SK-N-SH (cell line): Measurements from ENCODE around the gene TTC31. TPM values are rescaled to one million over a fixed set of nuclear protein-coding genes. Genes with fewer than 3 reads are reported as not detected.

Experiments used
- CTCF ChIA-PET: fragments of 300-600, 350-600 bp; formaldehyde crosslinking; extraction: SDS; loops from one replicate; lab custom pipeline; 2021; lab: Yijun Ruan, JAX
- POLR2A ChIA-PET: fragments of 350-600 bp; sonication (Branson Sonifier 250); formaldehyde crosslinking; extraction: SDS; loops from one replicate; lab custom pipeline; 2020; ENCODE audit warnings: antibody characterized with exemption, inconsistent platforms; lab: Yijun Ruan, JAX
- DNase-seq: peaks from one replicate; pipeline ENCODE4 v3.0.0; 2012
- H2AFZ ChIP-seq: fragments of 200-600 bp; sonication (generic); 2 replicates; pipeline ENCODE4 v1.8.1; 2016; ENCODE audit warnings: antibody characterized with exemption, mild to moderate bottlenecking, low read depth
- H3F3A ChIP-seq: fragments of 200-600 bp; sonication (generic); replicated peaks from 2 replicates; pipeline ENCODE3; 2016; ENCODE audit warnings: antibody characterized with exemption, mild to moderate bottlenecking; ENCODE audit not compliant: insufficient read depth
- H3K27ac ChIP-seq, 2 experiments: fragments of 200-500 bp in 1 of 2; fragments of 200-600 bp in 1 of 2; sonication (Bioruptor generic) in 1 of 2; sonication (generic), shearing (Covaris generic) in 1 of 2; 2 replicates each; pipeline versions ENCODE4 v1.5.1 to v1.6.1; 2014 to 2016; ENCODE audit warnings: low read depth in 2 of 2, inconsistent platforms in 1 of 2, low read length in 1 of 2, mild to moderate bottlenecking in 1 of 2, mixed read lengths in 1 of 2
- H3K27me3 ChIP-seq: fragments of 200-600 bp; sonication (generic), shearing (Covaris generic); 2 replicates; pipeline ENCODE4 v1.6.1; 2016; ENCODE audit warnings: mixed run types; ENCODE audit not compliant: insufficient read depth
- H3K36me3 ChIP-seq, 2 experiments: fragments of 200-500 bp in 1 of 2; fragments of 200-600 bp in 1 of 2; sonication (Bioruptor generic) in 1 of 2; sonication (generic) in 1 of 2; replicated peaks in 1 of 2; 2 replicates each; pipeline versions ENCODE3 to v1.5.1; 2014 to 2016; ENCODE audit warnings: low read length in 1 of 2, mild to moderate bottlenecking in 1 of 2; ENCODE audit not compliant: insufficient read depth in 2 of 2, control insufficient read depth in 1 of 2
- H3K4me1 ChIP-seq, 2 experiments: fragments of 200-500 bp in 1 of 2; fragments of 200-600 bp in 1 of 2; sonication (Bioruptor generic) in 1 of 2; sonication (generic), shearing (Covaris generic) in 1 of 2; 2 replicates each; pipeline versions ENCODE4 v1.5.1 to v1.6.1; 2014 to 2016; ENCODE audit warnings: low read depth in 1 of 2, low read length in 1 of 2, mixed run types in 1 of 2; ENCODE audit not compliant: insufficient read depth in 2 of 2, control insufficient read depth in 1 of 2
- H3K4me2 ChIP-seq: fragments of 200-600 bp; sonication (generic), shearing (Covaris generic); 2 replicates; pipeline ENCODE4 v1.6.1; 2017; ENCODE audit warnings: mixed run types
- H3K4me3 ChIP-seq, 2 experiments: fragments of 200-500 bp in 1 of 2; fragments of 200-600 bp in 1 of 2; sonication (Bioruptor generic) in 1 of 2; sonication (generic), shearing (Covaris generic) in 1 of 2; 2 replicates each; pipeline versions ENCODE4 v1.5.1 to v1.8.1; 2014 to 2016; ENCODE audit warnings: low read depth in 2 of 2, inconsistent platforms in 1 of 2, low read length in 1 of 2, mild to moderate bottlenecking in 1 of 2, mixed read lengths in 1 of 2, moderate library complexity in 1 of 2
- H3K79me2 ChIP-seq: fragments of 200-600 bp; sonication (generic); 2 replicates; pipeline ENCODE4 v1.8.1; 2017; ENCODE audit warnings: mild to moderate bottlenecking; ENCODE audit not compliant: insufficient read depth
- H3K9ac ChIP-seq: fragments of 200-600 bp; sonication (generic); 2 replicates; pipeline ENCODE4 v1.6.1; 2017; ENCODE audit warnings: mixed run types
- H3K9me2 ChIP-seq: fragments of 200-600 bp; sonication (generic); 2 replicates; pipeline ENCODE4 v1.6.1; 2017; ENCODE audit warnings: mixed run types
- H3K9me3 ChIP-seq: fragments of 200-600 bp; sonication (generic); 2 replicates; pipeline ENCODE4 v1.6.1; 2017; ENCODE audit warnings: mixed run types, mild to moderate bottlenecking, moderate library complexity
- H4K20me1 ChIP-seq: fragments of 200-600 bp; sonication (generic); 2 replicates; pipeline ENCODE4 v1.6.1; 2017; ENCODE audit warnings: mild to moderate bottlenecking, mixed run types; ENCODE audit not compliant: insufficient read depth
- CHD2 ChIP-seq: fragments of 150-350 bp; IDR thresholded peaks from 2 replicates; pipeline ENCODE4 v1.6.1; 2018; ENCODE audit warnings: low read length; ENCODE audit not compliant: partially characterized antibody
- ELF1 ChIP-seq: IDR thresholded peaks from 2 replicates; pipeline ENCODE4 v1.4.0; 2012
- EP300 ChIP-seq, 2 experiments: IDR thresholded peaks; 2 replicates each; pipeline versions ENCODE4 v1.4.0 to v1.6.1; 2012; ENCODE audit warnings: borderline replicate concordance in 1 of 2, low read depth in 1 of 2, low read length in 1 of 2
- FOSL2 ChIP-seq: IDR thresholded peaks from 2 replicates; pipeline ENCODE4 v1.4.0; 2012; ENCODE audit warnings: low read depth, mild to moderate bottlenecking, moderate library complexity, borderline replicate concordance
- FOXJ3 ChIP-seq: sonication (generic); formaldehyde crosslinking; IDR thresholded peaks from 2 replicates; pipeline ENCODE4 v1.5.1; 2020; ENCODE audit warnings: mild to moderate bottlenecking, missing genetic modification reagents
- FOXM1 ChIP-seq: IDR thresholded peaks from 2 replicates; pipeline ENCODE4 v1.4.0; 2012; ENCODE audit warnings: low read depth, mild to moderate bottlenecking
- GATA2 ChIP-seq: sonication (generic); formaldehyde crosslinking; IDR thresholded peaks from 2 replicates; pipeline ENCODE4 v1.5.0; 2020; ENCODE audit warnings: mild to moderate bottlenecking, missing genetic modification reagents
- IRF3 ChIP-seq: fragments of 150-350 bp; IDR thresholded peaks from 2 replicates; pipeline ENCODE4 v1.6.1; 2016; ENCODE audit warnings: mild to moderate bottlenecking, low read depth, low read length
- MEF2A ChIP-seq: IDR thresholded peaks from 2 replicates; pipeline ENCODE4 v1.4.0; 2012; ENCODE audit warnings: low read depth, borderline replicate concordance
- NFIC ChIP-seq: IDR thresholded peaks from 2 replicates; pipeline ENCODE4 v1.4.0; 2012; ENCODE audit warnings: borderline replicate concordance
- NRF1 ChIP-seq: IDR thresholded peaks from 2 replicates; pipeline ENCODE4 v1.6.1; 2012; ENCODE audit warnings: low read depth, mild to moderate bottlenecking, low read length
- RAD21 ChIP-seq: IDR thresholded peaks from 2 replicates; pipeline ENCODE4 v1.6.1; 2012; ENCODE audit warnings: mild to moderate bottlenecking, low read length
- RCOR1 ChIP-seq: fragments of 150-350 bp; IDR thresholded peaks from 2 replicates; pipeline ENCODE4 v1.6.1; 2017; ENCODE audit warnings: antibody characterized with exemption, low read length
- RFX5 ChIP-seq: IDR thresholded peaks from 2 replicates; pipeline ENCODE4 v1.6.1; 2012; ENCODE audit warnings: mild to moderate bottlenecking, improper control_type of control experiment, low read length
- SMC3 ChIP-seq: IDR thresholded peaks from 2 replicates; pipeline ENCODE4 v1.6.1; 2012; ENCODE audit warnings: low read depth, low read length, improper control_type of control experiment
- TCF12 ChIP-seq: IDR thresholded peaks from 2 replicates; pipeline ENCODE4 v1.4.0; 2012
- USF2 ChIP-seq: fragments of 150-350 bp; IDR thresholded peaks from 2 replicates; pipeline ENCODE4 v1.6.1; 2017; ENCODE audit warnings: antibody characterized with exemption, low read length, low read depth, borderline replicate concordance
- YY1 ChIP-seq: IDR thresholded peaks from 2 replicates; pipeline ENCODE4 v1.4.0; 2012; ENCODE audit warnings: low read depth, mild to moderate bottlenecking
- ZBTB33 ChIP-seq: IDR thresholded peaks from 2 replicates; pipeline ENCODE4 v1.4.0; 2012; ENCODE audit warnings: low read depth, borderline replicate concordance
- WGBS: methylation state at CpG from one replicate; pipeline ENCODE4 v1.1.6; 2017; ENCODE audit warnings: low lambda C conversion rate; 5-methylcytosine and 5-hydroxymethylcytosine counted together
- polyA plus RNA-seq, 3 experiments: library from polyadenylated mRNA; depleted of rRNA; stranded (reverse); fragments of >200 nt; gene quantifications; 2 replicates each; pipeline ENCODE4 v1.2.3, GENCODE V29; 2012
- TF ChIP-seq, protein P1 (sequence below): IDR thresholded peaks from 2 replicates; pipeline ENCODE4 v1.4.0; 2012; ENCODE audit warnings: low read depth, borderline replicate concordance
- TF ChIP-seq, protein P2 (sequence below): IDR thresholded peaks from 2 replicates; pipeline ENCODE4 v1.6.1; 2012; ENCODE audit warnings: mild to moderate bottlenecking, low read depth, low read length, moderate library complexity
- TF ChIP-seq, protein P3 (sequence below): IDR thresholded peaks from 2 replicates; pipeline ENCODE4; 2012

The TTC31 gene
- polyA plus RNA-seq (2012; rRNA removed): 27.9 and 38.0 TPM in 2 replicates
- polyA plus RNA-seq (2012; cell fraction: cytosol; rRNA removed): 13.1 and 15.7 TPM in 2 replicates
- polyA plus RNA-seq (2012; cell fraction: nucleus; rRNA removed): 138 and 147 TPM in 2 replicates

- peak; percentile 93 for DNase-seq
- H3K4me3 ChIP-seq: peak within 1 kb of the TSS; percentile 70 to 97
- peaks cover 76% of the 10 kb centered on the region for H3K79me2 ChIP-seq
- peak within 1 kb of the TSS; percentile 79 for H3K9ac ChIP-seq
- no peaks in the 10 kb centered on the region for H3K27me3 ChIP-seq
- ChIA-PET CTCF (interaction anchor here (0.6 to 7.5 kb wide), 31 partner anchors 9 to 161 kb away, joined by 3 to 116 read pairs (median 6); partner anchors contain the start of genes AUP1, DQX1, HTRA2 and LBX2), POLR2A (interaction anchor here (0.6 to 3.5 kb wide), 15 partner anchors 10 to 106 kb away, joined by 3 to 24 read pairs (median 8); partner anchors contain the start of genes AUP1, C2orf81, HTRA2 and INO80B)
- no peaks in the 10 kb centered on the region for H3K9me2 ChIP-seq
- H3K4me2 ChIP-seq: peak within 1 kb of the TSS; percentile 86
- peaks cover 8 to 15% of the 10 kb centered on the region in 2 experiments for H3K36me3 ChIP-seq
- H3K9me3 ChIP-seq: no peaks in the 10 kb centered on the region
- WGBS: 1% methylated on average over 28 of the region's 50 CpGs
- peaks cover 13 to 16% of the 10 kb centered on the region in 2 experiments; a peak in 3 of 4 replicates for H3K4me1 ChIP-seq
- H2AFZ ChIP-seq: peak within 1 kb of the TSS; percentile 86
- peaks cover 3% of the 10 kb centered on the region for H3F3A ChIP-seq
- H3K27ac ChIP-seq: peak within 1 kb of the TSS; percentile 79 to 91
- no peaks in the 10 kb centered on the region for H4K20me1 ChIP-seq
- no peak for TF ChIP-seq NRF1
- TF ChIP-seq CHD2: peak; percentile 89
- peak; percentile 5; the same call in 1 of the 2 replicates for TF ChIP-seq RCOR1
- TF ChIP-seq MEF2A: no peak
- no peak; the same call in 1 of the 2 replicates for TF ChIP-seq GATA2 (CRISPR knock-in tag)
- TF ChIP-seq, protein P1, sequence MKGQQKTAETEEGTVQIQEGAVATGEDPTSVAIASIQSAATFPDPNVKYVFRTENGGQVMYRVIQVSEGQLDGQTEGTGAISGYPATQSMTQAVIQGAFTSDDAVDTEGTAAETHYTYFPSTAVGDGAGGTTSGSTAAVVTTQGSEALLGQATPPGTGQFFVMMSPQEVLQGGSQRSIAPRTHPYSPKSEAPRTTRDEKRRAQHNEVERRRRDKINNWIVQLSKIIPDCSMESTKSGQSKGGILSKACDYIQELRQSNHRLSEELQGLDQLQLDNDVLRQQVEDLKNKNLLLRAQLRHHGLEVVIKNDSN: no peak
- no peak for TF ChIP-seq FOSL2
- peak; percentile 84 for TF ChIP-seq ELF1
- TF ChIP-seq FOXM1: no peak
- peak; percentile 9; the same call in 1 of the 2 replicates for TF ChIP-seq NFIC
- TF ChIP-seq YY1: peak; percentile 99
- TF ChIP-seq USF2: no peak
- TF ChIP-seq EP300 (IDR thresholded peaks at IDR 0.05; ENCODE audit: borderline replicate concordance in 1 of 2, low read depth in 1 of 2, low read length in 1 of 2): no peak
- peak; percentile 84 for TF ChIP-seq RAD21
- TF ChIP-seq ZBTB33: peak; percentile 78
- no peak for TF ChIP-seq IRF3
- TF ChIP-seq SMC3: peak; percentile 91
- TF ChIP-seq TCF12: peak; percentile 39; the same call in 1 of the 2 replicates
- TF ChIP-seq FOXJ3 (CRISPR knock-in tag): peak; percentile 48; the same call in 1 of the 2 replicates
- TF ChIP-seq, protein P2, sequence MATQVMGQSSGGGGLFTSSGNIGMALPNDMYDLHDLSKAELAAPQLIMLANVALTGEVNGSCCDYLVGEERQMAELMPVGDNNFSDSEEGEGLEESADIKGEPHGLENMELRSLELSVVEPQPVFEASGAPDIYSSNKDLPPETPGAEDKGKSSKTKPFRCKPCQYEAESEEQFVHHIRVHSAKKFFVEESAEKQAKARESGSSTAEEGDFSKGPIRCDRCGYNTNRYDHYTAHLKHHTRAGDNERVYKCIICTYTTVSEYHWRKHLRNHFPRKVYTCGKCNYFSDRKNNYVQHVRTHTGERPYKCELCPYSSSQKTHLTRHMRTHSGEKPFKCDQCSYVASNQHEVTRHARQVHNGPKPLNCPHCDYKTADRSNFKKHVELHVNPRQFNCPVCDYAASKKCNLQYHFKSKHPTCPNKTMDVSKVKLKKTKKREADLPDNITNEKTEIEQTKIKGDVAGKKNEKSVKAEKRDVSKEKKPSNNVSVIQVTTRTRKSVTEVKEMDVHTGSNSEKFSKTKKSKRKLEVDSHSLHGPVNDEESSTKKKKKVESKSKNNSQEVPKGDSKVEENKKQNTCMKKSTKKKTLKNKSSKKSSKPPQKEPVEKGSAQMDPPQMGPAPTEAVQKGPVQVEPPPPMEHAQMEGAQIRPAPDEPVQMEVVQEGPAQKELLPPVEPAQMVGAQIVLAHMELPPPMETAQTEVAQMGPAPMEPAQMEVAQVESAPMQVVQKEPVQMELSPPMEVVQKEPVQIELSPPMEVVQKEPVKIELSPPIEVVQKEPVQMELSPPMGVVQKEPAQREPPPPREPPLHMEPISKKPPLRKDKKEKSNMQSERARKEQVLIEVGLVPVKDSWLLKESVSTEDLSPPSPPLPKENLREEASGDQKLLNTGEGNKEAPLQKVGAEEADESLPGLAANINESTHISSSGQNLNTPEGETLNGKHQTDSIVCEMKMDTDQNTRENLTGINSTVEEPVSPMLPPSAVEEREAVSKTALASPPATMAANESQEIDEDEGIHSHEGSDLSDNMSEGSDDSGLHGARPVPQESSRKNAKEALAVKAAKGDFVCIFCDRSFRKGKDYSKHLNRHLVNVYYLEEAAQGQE: peak; percentile 52; the same call in 1 of the 2 replicates
- no peak for TF ChIP-seq RFX5
- TF ChIP-seq, protein P3, sequence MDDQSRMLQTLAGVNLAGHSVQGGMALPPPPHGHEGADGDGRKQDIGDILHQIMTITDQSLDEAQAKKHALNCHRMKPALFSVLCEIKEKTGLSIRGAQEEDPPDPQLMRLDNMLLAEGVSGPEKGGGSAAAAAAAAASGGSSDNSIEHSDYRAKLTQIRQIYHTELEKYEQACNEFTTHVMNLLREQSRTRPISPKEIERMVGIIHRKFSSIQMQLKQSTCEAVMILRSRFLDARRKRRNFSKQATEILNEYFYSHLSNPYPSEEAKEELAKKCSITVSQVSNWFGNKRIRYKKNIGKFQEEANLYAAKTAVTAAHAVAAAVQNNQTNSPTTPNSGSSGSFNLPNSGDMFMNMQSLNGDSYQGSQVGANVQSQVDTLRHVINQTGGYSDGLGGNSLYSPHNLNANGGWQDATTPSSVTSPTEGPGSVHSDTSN: no peak
Observed at GRCh38 chr2:74482801-74483674, at the start of gene TTC31, which contains the start of gene CCDC142. Gene TTC31, plus strand, starts transcription at chr2:74483081. Its CDS starts 15 bp downstream, at chr2:74483096. Gene CCDC142, minus strand, starts transcription at chr2:74482998. Its CDS starts 161 bp downstream, at chr2:74482837.
